GM10266 (cell line): ENCODE results near the gene NHERF2.

Experiments
- DNase-seq: peaks from one replicate; pipeline ENCODE4 v3.0.0; 2012; ENCODE audit errors: extremely low spot score
- TF ChIP-seq, protein P1 (sequence below): IDR thresholded peaks from 2 replicates; pipeline ENCODE4 v1.5.1; 2012; ENCODE audit warnings: mild to moderate bottlenecking, low read depth; ENCODE audit not compliant: control insufficient read depth, insufficient read depth; ENCODE audit errors: missing control alignments

NHERF2 gene

DNA sequence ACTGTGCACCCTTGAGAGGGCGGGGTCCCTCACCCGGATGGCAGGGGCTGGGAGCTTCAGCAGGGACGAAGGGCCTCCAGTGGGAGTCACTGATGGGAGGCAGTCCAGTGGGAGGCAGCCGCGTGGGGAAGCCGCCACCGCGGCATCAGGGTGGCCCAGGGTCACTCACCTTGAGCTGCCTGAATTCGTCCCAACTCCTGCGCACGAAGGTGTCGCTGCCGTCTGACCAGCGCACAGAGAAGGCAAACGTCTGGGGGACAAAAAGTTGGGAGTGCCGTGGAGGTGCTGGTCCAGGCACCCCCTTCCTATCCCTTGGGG is 46.0 kb upstream of the NHERF2 start:
- TF ChIP-seq, protein P1, sequence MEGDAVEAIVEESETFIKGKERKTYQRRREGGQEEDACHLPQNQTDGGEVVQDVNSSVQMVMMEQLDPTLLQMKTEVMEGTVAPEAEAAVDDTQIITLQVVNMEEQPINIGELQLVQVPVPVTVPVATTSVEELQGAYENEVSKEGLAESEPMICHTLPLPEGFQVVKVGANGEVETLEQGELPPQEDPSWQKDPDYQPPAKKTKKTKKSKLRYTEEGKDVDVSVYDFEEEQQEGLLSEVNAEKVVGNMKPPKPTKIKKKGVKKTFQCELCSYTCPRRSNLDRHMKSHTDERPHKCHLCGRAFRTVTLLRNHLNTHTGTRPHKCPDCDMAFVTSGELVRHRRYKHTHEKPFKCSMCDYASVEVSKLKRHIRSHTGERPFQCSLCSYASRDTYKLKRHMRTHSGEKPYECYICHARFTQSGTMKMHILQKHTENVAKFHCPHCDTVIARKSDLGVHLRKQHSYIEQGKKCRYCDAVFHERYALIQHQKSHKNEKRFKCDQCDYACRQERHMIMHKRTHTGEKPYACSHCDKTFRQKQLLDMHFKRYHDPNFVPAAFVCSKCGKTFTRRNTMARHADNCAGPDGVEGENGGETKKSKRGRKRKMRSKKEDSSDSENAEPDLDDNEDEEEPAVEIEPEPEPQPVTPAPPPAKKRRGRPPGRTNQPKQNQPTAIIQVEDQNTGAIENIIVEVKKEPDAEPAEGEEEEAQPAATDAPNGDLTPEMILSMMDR: no peak

DNA sequence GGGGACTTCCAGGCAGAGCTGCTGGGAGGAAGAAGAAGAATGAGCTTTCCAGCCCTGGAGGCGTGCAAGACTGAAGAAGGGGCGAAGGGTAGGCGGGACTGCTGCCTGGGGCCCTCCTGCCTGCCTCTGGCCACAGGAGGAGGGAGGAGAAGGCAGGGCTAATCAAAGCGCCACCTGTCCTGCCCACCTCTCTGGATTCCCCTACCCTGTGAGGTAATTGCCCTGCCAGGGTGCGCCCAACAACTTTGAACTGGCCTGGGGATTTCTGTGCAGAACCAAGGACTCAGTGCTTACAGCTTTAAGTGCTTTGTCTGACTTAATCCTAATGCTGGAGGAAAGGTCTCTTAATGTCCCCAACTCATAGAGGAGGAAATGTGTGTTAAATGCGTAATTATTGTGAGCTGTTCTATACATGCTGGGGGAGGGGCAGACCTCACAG is 45.3 kb upstream of the NHERF2 start, which contains the start of gene NOXO1:
NOXO1 (minus strand) TSS at position 72 of the 439 bp plus-strand sequence. CDS start 290 bp downstream, outside the sequence.
- TF ChIP-seq, protein P1: no peak
- peak; percentile 71 for DNase-seq

More for the DNA sequence above, 46.0 kb upstream of the NHERF2 start:
- DNase-seq: no peak

DNA sequence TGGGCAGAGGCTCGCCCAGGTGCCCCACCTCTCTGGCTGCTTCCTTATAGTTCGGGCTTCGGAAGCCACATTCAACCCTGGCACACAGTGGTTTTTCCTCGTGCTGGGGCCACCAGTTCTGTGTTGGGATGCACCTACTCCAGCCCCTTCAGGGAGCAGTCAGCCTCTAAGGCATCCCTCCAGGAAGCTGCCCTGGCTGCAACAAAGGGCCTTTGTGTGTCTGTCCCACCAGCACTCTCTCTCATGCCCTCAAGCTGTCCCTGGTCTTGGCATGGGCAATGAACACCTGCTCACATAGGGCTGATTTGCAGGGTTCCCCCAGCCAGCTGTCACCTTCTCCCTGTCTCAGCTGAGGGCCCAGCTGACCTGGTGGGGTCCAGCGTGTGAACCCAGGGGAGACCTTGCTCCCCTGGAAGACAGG is 44.7 kb upstream of the NHERF2 start:
- DNase-seq: no peak
- TF ChIP-seq, protein P1: no peak

DNA sequence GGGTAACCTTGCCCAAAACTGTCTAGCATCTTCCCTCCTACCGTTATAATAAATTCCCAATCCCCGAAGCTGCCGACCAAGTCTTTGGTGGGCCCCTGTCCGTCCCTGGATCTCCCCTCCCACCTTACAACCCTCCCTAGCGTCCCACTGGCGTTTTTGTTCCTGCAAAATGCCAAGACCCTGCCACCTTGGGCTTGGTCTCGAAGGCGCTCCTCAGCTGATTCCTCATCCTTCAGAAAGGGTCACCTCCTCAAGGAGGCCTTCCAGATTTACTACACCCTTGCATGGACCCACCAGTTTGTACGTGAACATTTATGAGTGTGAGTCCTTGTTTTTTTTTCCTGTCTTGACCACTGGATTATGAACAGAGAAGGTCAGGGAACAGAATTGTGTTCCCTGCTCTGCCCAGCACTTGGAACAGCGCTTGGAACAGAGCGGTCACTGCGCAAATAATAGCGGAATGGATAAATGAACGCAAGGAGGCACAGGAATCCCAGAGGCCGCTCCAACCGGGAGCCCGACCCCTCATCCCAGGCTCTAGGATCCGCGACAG is 43.6 kb upstream of the NHERF2 start:
- TF ChIP-seq, protein P1: no peak
- DNase-seq: no peak

DNA sequence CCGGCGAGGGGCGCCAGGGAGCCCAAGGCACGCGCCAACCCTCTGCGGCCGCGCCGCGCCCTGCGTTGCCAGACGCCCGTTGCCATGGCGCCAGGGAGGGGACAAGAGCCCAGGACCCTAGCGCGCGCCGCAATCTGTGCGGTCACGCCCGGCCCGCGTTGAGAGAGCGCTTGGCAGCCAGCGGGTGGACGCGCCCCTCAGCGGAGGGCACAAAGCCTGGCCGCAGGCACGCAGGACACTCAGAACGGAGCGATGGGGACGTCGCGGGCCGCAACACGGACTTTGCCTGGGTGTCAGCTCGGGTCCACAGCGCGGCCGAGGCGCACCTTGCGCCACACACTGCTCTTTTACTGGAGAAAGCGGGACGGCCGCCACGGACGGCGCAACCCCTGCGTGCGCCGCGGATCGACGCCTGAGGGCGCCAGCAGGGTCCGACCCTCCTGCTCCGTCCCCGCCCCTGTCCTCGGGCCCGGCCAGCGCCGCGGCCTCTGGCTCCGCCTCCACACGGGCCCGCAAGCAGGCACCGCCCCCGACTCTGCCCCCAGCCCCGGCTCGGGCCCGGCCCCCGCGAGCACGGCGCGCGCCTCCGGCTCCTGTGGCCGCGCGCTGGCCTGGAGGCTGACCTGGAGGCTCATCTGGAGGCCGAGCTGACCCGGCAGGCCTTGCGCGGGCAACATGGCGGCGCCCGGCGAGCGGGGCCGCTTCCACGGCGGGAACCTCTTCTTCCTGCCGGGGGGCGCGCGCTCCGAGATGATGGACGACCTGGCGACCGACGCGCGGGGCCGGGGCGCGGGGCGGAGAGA is 43.0 kb upstream of the NHERF2 start, which contains the start of gene GFER:
GFER (plus strand) TSS at position 650 of the 803 bp plus-strand sequence; CDS start at position 676, 26 bp downstream.
- DNase-seq: peak; percentile 99
- TF ChIP-seq, protein P1: peak; percentile 84

DNA sequence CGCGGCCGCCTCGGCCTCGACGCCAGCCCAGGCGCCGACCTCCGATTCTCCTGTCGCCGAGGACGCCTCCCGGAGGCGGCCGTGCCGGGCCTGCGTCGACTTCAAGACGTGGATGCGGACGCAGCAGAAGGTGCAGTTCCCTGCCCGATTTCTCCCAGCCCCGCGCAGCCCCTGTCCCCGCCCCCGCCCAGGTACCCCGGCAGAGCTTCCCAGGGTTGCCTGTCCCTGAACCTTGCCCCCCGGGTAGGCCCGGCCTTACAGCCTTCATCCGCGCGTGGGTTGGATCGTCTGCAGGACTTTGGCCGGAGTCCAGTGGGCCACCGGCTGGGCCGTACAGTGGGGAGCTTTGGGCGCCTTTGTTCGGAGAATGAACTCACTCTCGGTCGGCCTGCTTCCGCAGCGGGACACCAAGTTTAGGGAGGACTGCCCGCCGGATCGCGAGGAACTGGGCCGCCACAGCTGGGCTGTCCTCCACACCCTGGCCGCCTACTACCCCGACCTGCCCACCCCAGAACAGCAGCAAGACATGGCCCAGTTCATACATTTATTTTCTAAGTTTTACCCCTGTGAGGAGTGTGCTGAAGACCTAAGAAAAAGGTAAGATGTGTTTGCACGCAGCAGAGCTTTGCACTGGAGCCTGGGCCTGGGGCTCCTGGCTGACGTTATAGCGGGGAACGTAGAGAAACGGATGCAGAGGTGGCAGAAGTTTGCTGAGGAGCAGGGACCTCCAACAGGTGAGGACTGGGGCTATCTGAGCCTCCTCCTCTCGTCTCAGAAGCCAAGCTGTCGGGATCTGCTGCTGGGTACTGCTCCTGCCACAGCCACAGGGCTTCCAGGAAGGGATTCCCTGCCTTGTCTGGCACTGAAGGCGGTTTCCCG is 42.1 kb upstream of the NHERF2 start:
- DNase-seq: no peak
- TF ChIP-seq, protein P1: no peak
